H1 (cell line): ENCODE data around the gene SNED1. TPM values are rescaled to one million over a fixed set of nuclear protein-coding genes. Genes with fewer than 3 reads are reported as not detected.

Source experiments
- CTCF ChIA-PET: fragments of 300-600 bp; sonication (Branson Sonifier 250); formaldehyde crosslinking; loops from one replicate; lab custom pipeline; 2021; ENCODE audit not compliant: partially characterized antibody; lab: Charles Lee
- POLR2A ChIA-PET: fragments of 300-600 bp; sonication (Branson Sonifier 250); formaldehyde crosslinking; loops from one replicate; lab custom pipeline; 2021; ENCODE audit warnings: inconsistent platforms; ENCODE audit not compliant: partially characterized antibody; lab: Charles Lee
- DNase-seq, 2 experiments: peaks; one replicate each; pipeline versions ENCODE4 v3.0.0 to v3.0.0-alpha.2; 2010 to 2022; ENCODE audit warnings: low spot score in 2 of 2, low read depth in 1 of 2, mixed read lengths in 1 of 2
- FAIRE-seq: peaks from 2 replicates; lab custom pipeline; 2011; peaks lifted over from hg19 to GRCh38; lab: Jason Lieb, UNC
- H2AFZ ChIP-seq: 2 replicates; pipeline ENCODE4 v1.8.1; 2012; ENCODE audit warnings: low read length, inconsistent platforms
- H2AK5ac ChIP-seq: 2 replicates; pipeline ENCODE4 v1.6.1; 2013; ENCODE audit warnings: low read depth, low read length
- H2BK120ac ChIP-seq: replicated peaks from 2 replicates; pipeline ENCODE3; 2013; ENCODE audit warnings: low read depth, low read length, inconsistent platforms
- H2BK12ac ChIP-seq: 2 replicates; pipeline ENCODE4 v1.6.1; 2013; ENCODE audit warnings: low read depth, low read length
- H2BK15ac ChIP-seq: 2 replicates; pipeline ENCODE4 v1.6.1; 2013; ENCODE audit warnings: low read length
- H2BK20ac ChIP-seq: 2 replicates; pipeline ENCODE4 v1.6.1; 2013; ENCODE audit warnings: low read length
- H2BK5ac ChIP-seq: 2 replicates; pipeline ENCODE4 v1.6.1; 2013; ENCODE audit warnings: low read depth, low read length
- H3K14ac ChIP-seq: 2 replicates; pipeline ENCODE4 v1.6.1; 2013; ENCODE audit warnings: inconsistent platforms; ENCODE audit not compliant: insufficient read length
- H3K18ac ChIP-seq: 2 replicates; pipeline ENCODE4 v1.6.1; 2013; ENCODE audit warnings: low read length; ENCODE audit errors: extremely low read depth
- H3K23ac ChIP-seq: 2 replicates; pipeline ENCODE4 v1.6.1; 2013; ENCODE audit warnings: inconsistent platforms; ENCODE audit not compliant: insufficient read length
- H3K23me2 ChIP-seq: 2 replicates; pipeline ENCODE4 v1.6.1; 2013; ENCODE audit warnings: low read depth, low read length
- H3K27ac ChIP-seq: 2 replicates; pipeline ENCODE4 v1.6.1; 2011; ENCODE audit warnings: low read depth, low read length, inconsistent platforms
- H3K27me3 ChIP-seq, 4 experiments: replicated peaks in 1 of 4; 1 replicate in 1 of 4; 2 replicates in 3 of 4; pipeline versions ENCODE4 v1.6.1 to v1.8.1; 2011 to 2013; ENCODE audit warnings: low read length in 3 of 4, mild to moderate bottlenecking in 3 of 4, inconsistent platforms in 2 of 4, mixed read lengths in 2 of 4, moderate library complexity in 1 of 4; ENCODE audit not compliant: control insufficient read depth in 3 of 4, insufficient read depth in 3 of 4; ENCODE audit errors: extremely low read depth in 1 of 4
- H3K36me3 ChIP-seq, 4 experiments: 2 replicates each; pipeline versions ENCODE4 v1.6.1 to v1.8.1; 2011 to 2013; ENCODE audit warnings: mild to moderate bottlenecking in 4 of 4, low read length in 3 of 4, moderate library complexity in 2 of 4, control low read depth in 1 of 4, inconsistent platforms in 1 of 4; ENCODE audit not compliant: insufficient read depth in 4 of 4, control insufficient read depth in 2 of 4
- H3K4ac ChIP-seq: replicated peaks from 2 replicates; pipeline ENCODE3; 2013; ENCODE audit warnings: low read length, low read depth, mixed read lengths, inconsistent platforms; ENCODE audit not compliant: insufficient read length
- H3K4me1 ChIP-seq, 4 experiments: replicated peaks in 1 of 4; 1 replicate in 1 of 4; 2 replicates in 3 of 4; pipeline versions ENCODE4 v1.6.1 to v1.8.1; 2011 to 2013; ENCODE audit warnings: low read length in 3 of 4, inconsistent platforms in 2 of 4, mixed read lengths in 1 of 4; ENCODE audit not compliant: insufficient read depth in 4 of 4, control insufficient read depth in 3 of 4
- H3K4me2 ChIP-seq, 2 experiments: 2 replicates each; pipeline versions ENCODE4 v1.6.1 to v1.8.1; 2011 to 2013; ENCODE audit warnings: low read depth in 2 of 2, low read length in 2 of 2, control low read depth in 1 of 2, inconsistent platforms in 1 of 2, mild to moderate bottlenecking in 1 of 2; ENCODE audit not compliant: insufficient read depth in 1 of 2
- H3K4me3 ChIP-seq, 4 experiments: fragments of 200-600, 300-600 bp in 1 of 4; sonication (generic), shearing (Covaris generic), sonication (Bioruptor Twin) in 1 of 4; 2 replicates each; pipeline versions ENCODE4 v1.5.1 to v1.8.1; 2011 to 2016; ENCODE audit warnings: low read length in 4 of 4, low read depth in 3 of 4, control low read depth in 2 of 4, inconsistent platforms in 2 of 4, mild to moderate bottlenecking in 2 of 4, mixed read lengths in 1 of 4, moderate library complexity in 1 of 4; ENCODE audit not compliant: insufficient read depth in 2 of 4; ENCODE audit errors: extremely low read depth in 1 of 4
- H3K56ac ChIP-seq: replicated peaks from 2 replicates; pipeline ENCODE3; 2013; ENCODE audit warnings: low read depth, mild to moderate bottlenecking, mixed read lengths, low read length, inconsistent platforms; ENCODE audit not compliant: insufficient read length
- H3K79me1 ChIP-seq: 2 replicates; pipeline ENCODE4 v1.6.1; 2013; ENCODE audit warnings: low read depth, low read length, control low read depth
- H3K79me2 ChIP-seq, 2 experiments: 2 replicates each; pipeline versions ENCODE4 v1.6.1 to v1.8.1; 2012 to 2013; ENCODE audit warnings: low read length in 2 of 2, mild to moderate bottlenecking in 2 of 2, inconsistent platforms in 1 of 2; ENCODE audit not compliant: insufficient read depth in 2 of 2, control insufficient read depth in 1 of 2
- H3K9ac ChIP-seq, 4 experiments: replicated peaks in 1 of 4; 1 replicate in 1 of 4; 2 replicates in 3 of 4; pipeline versions ENCODE4 v1.6.1 to v1.8.1; 2011 to 2013; ENCODE audit warnings: low read depth in 3 of 4, low read length in 3 of 4, control low read depth in 2 of 4, mild to moderate bottlenecking in 2 of 4, moderate library complexity in 2 of 4, inconsistent platforms in 1 of 4; ENCODE audit errors: extremely low read depth in 1 of 4
- H3K9me3 ChIP-seq, 2 experiments: 2 replicates each; pipeline versions ENCODE4 v1.6.1 to v1.8.1; 2012 to 2013; ENCODE audit warnings: mild to moderate bottlenecking in 2 of 2, moderate library complexity in 2 of 2, control low read depth in 1 of 2, inconsistent platforms in 1 of 2, low read depth in 1 of 2, low read length in 1 of 2, mixed read lengths in 1 of 2; ENCODE audit not compliant: insufficient read depth in 2 of 2
- H4K20me1 ChIP-seq, 2 experiments: replicated peaks in 1 of 2; 2 replicates each; pipeline versions ENCODE3 to v1.8.1; 2011 to 2013; ENCODE audit warnings: inconsistent platforms in 2 of 2, low read length in 2 of 2, mild to moderate bottlenecking in 1 of 2; ENCODE audit not compliant: insufficient read depth in 2 of 2, control insufficient read depth in 1 of 2
- H4K5ac ChIP-seq: 2 replicates; pipeline ENCODE4 v1.6.1; 2013; ENCODE audit warnings: low read length, low read depth, mixed read lengths, inconsistent platforms; ENCODE audit not compliant: insufficient read length
- H4K8ac ChIP-seq: 2 replicates; pipeline ENCODE4 v1.8.0; 2013; ENCODE audit warnings: mild to moderate bottlenecking, moderate library complexity, low read length, inconsistent platforms; ENCODE audit not compliant: insufficient read depth; ENCODE audit errors: extremely low read depth
- H4K91ac ChIP-seq: replicated peaks from 2 replicates; pipeline ENCODE3; 2013; ENCODE audit warnings: low read length, mixed read lengths, inconsistent platforms; ENCODE audit not compliant: insufficient read length
- BRCA1 ChIP-seq: IDR thresholded peaks from 2 replicates; pipeline ENCODE4 v1.6.1; 2012; ENCODE audit warnings: low read depth, low read length, improper control_type of control experiment
- CBX5 ChIP-seq: fragments of 300-800, 300-1000 bp; sonication (generic); IDR thresholded peaks from 2 replicates; pipeline ENCODE4 v1.7.1; 2016; ENCODE audit warnings: antibody characterized with exemption, low read length, low read depth
- CHD1 ChIP-seq: IDR thresholded peaks from 2 replicates; pipeline ENCODE4 v1.6.1; 2012; ENCODE audit warnings: low read depth, low read length, improper control_type of control experiment
- E2F6 ChIP-seq: IDR thresholded peaks from 2 replicates; pipeline ENCODE4 v1.6.1; 2012; ENCODE audit warnings: inconsistent platforms
- HDAC2 ChIP-seq, 2 experiments: fragments of 300-600 bp in 1 of 2; sonication (generic) in 1 of 2; IDR thresholded peaks; 2 replicates each; pipeline ENCODE4 v1.6.1; 2011 to 2012; ENCODE audit warnings: low read depth in 2 of 2, low read length in 2 of 2, mild to moderate bottlenecking in 2 of 2, moderate library complexity in 2 of 2, borderline replicate concordance in 1 of 2, inconsistent platforms in 1 of 2
- HDAC6 ChIP-seq: IDR thresholded peaks from one replicate; pipeline ENCODE4 v1.7.1; 2012; ENCODE audit warnings: low read depth, mild to moderate bottlenecking, inconsistent platforms, low read length, moderate library complexity
- JUN ChIP-seq: IDR thresholded peaks from 2 replicates; pipeline ENCODE4 v1.6.1; 2011; ENCODE audit warnings: low read depth, mild to moderate bottlenecking, improper control_type of control experiment, low read length
- KDM4A ChIP-seq: IDR thresholded peaks from one replicate; pipeline ENCODE4 v1.7.1; 2012; ENCODE audit warnings: low read depth, mild to moderate bottlenecking, moderate library complexity, low read length, inconsistent platforms; ENCODE audit not compliant: severe bottlenecking
- KDM5A ChIP-seq: fragments of 200-600 bp; IDR thresholded peaks from 2 replicates; pipeline ENCODE4 v1.7.1; 2012; ENCODE audit warnings: mild to moderate bottlenecking, low read length, inconsistent platforms, mixed read lengths
- MAFK ChIP-seq: IDR thresholded peaks from 2 replicates; pipeline ENCODE4 v1.6.1; 2012; ENCODE audit warnings: low read depth, mild to moderate bottlenecking, improper control_type of control experiment, low read length
- NANOG ChIP-seq: IDR thresholded peaks from 2 replicates; pipeline ENCODE4 v1.6.1; 2011; ENCODE audit warnings: low read length, low read depth, mild to moderate bottlenecking, inconsistent platforms; ENCODE audit not compliant: insufficient read depth, poor library complexity, severe bottlenecking
- RNF2 ChIP-seq: fragments of 200-900, 300-1000 bp; sonication (generic); IDR thresholded peaks from 2 replicates; pipeline ENCODE4 v1.7.1; 2016; ENCODE audit warnings: borderline replicate concordance, low read depth, mild to moderate bottlenecking, antibody characterized with exemption, low read length; ENCODE audit not compliant: poor library complexity, severe bottlenecking; ENCODE audit errors: missing control alignments
- ZNF274 ChIP-seq: IDR thresholded peaks from 2 replicates; pipeline ENCODE4 v1.7.0; 2012; ENCODE audit warnings: low read length, borderline replicate concordance; ENCODE audit errors: extremely low read depth
- WGBS, 2 experiments: shearing (Covaris generic) in 1 of 2; methylation state at CpG; one replicate each; pipeline versions ENCODE4 v1.1.6 to v1.1.7; 2013 to 2015; ENCODE audit warnings: low lambda C conversion rate in 2 of 2, mixed read lengths in 2 of 2, inconsistent platforms in 1 of 2, low coverage in 1 of 2, missing lambda C conversion rate in 1 of 2; ENCODE audit not compliant: insufficient replicate concordance in 2 of 2, insufficient coverage in 1 of 2, insufficient read length in 1 of 2; ENCODE audit errors: extremely low coverage in 1 of 2, missing lambda C conversion rate in 1 of 2; 5-methylcytosine and 5-hydroxymethylcytosine counted together
- polyA plus RNA-seq, 7 experiments: library from polyadenylated mRNA; depleted of rRNA in 3 of 7; stranded (reverse) in 5 of 7; unstranded in 2 of 7; fragments of >200 nt in 5 of 7; fragments of 200-250 nt in 2 of 7; gene quantifications; 1 replicate in 5 of 7; 2 replicates in 1 of 7; 4 replicates in 1 of 7; pipeline versions ENCODE4 v1.2.1 to v1.2.3, GENCODE V29; 2011 to 2013; ENCODE audit warnings: missing spikeins in 2 of 7, mixed read lengths in 2 of 7
- total RNA-seq: library from RNA; stranded (reverse); fragmentation: NEBNext Ultra II Directional; extraction: Animal tissue kit (Norgen Biotek cat#: 25700); gene quantifications from 2 replicates; pipeline ENCODE4 v1.2.1, GENCODE V29; 2021

The SNED1 gene
- total and polyA plus RNA-seq, 2 of the 8 experiments (the other 6 are each of a cell fraction or from before 2014, with no cell fraction given): 1.9 TPM

GRCh38 chr2:241048949-241049343, 50.5 kb downstream of the SNED1 start:
- Histone ChIP-seq H3K4me2 (no peak overlapping the region), H2AFZ (no peak overlapping the region), H2BK12ac (no peak overlapping the region), H3K79me2 (no peaks in the 10 kb centered on the region), H3K27ac (no peak overlapping the region), H3K14ac (no peak overlapping the region), H3K23me2 (no peaks in the 10 kb centered on the region), H3K79me1 (no peaks in the 10 kb centered on the region), H2BK120ac (no peak overlapping the region), H4K8ac (no peak overlapping the region), H2BK5ac (no peak overlapping the region), H4K5ac (no peak overlapping the region), H2BK20ac (no peak overlapping the region), H2BK15ac (no peak overlapping the region), H3K4me3 (no peak overlapping the region), H3K36me3 (no peaks in the 10 kb centered on the region), H3K23ac (no peak overlapping the region), H3K4ac (no peak overlapping the region), H3K56ac (no peak overlapping the region), H3K9me3 (no peaks in the 10 kb centered on the region), H3K18ac (no peak overlapping the region), H3K9ac (no peak overlapping the region), H4K91ac (no peak overlapping the region), H2AK5ac (no peak overlapping the region), H3K27me3 (no peaks in the 10 kb centered on the region), H4K20me1 (peaks cover 1 to 9% of the 10 kb centered on the region in 2 experiments), H3K4me1 (no peaks in the 10 kb centered on the region)
- DNase-seq: no peak
- ChIA-PET POLR2A (no interaction called here), CTCF (interaction anchor here (0.7 to 1.9 kb wide), 4 partner anchors 65 to 208 kb away, joined by 3 to 5 read pairs (median 3); no protein-coding TSS in a partner anchor)
- 83% methylated on average over 11 of the region's 11 CpGs; no CpG with 5 or more reads in 1 of the 2 experiments for WGBS, 2 experiments
- FAIRE-seq: no peak
- TF ChIP-seq ZNF274 (no peak), MAFK (no peak), HDAC6 (no peak), CBX5 (no peak), E2F6 (no peak), NANOG (no peak), JUN (no peak), HDAC2 (IDR thresholded peaks at IDR 0.05; ENCODE audit: borderline replicate concordance in 1 of 2, low read depth in 2 of 2, low read length in 2 of 2) (no peak), RNF2 (no peak), BRCA1 (no peak), CHD1 (no peak), KDM4A (no peak), KDM5A (no peak)
